Measurements from ENCODE around the gene ACAD11.
"Not testable (repeated sequence)": the region's sequence is repeated elsewhere in the genome, so short reads cannot be mapped to it uniquely, and the experiment has no call there.

The ACAD11 gene

GRCh38 chr3:132652640-132653270, 6.9 kb downstream of the ACAD11 start:
- DNase-seq (ENCODE audit: low read depth) = no peak

- DNase-seq (ENCODE audit: low read depth) = no peak
These were observed 9.5 kb downstream of the ACAD11 start for GRCh38 chr3:132650153-132650552.

DNA sequence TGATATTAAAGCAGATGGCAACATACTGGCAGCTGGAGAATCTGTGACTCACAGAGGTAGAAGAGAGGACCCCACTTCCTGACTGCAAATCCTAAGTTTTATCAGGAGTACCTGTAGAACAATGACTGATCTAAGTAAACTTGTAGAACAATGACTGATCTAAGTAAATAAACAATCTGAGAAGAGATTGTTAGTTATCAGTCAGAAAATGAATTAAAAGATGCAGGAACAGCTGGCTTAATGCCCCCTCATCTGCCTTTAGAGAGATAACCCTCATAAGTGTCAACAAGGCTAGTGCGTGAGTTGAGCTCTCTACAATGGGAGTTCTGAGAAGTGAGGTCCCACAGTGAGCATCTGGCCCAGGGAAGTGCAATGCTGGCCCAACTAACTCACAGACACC, 14.6 kb downstream of the ACAD11 start:
- DNase-seq (ENCODE audit: low read depth) = no peak

DNA sequence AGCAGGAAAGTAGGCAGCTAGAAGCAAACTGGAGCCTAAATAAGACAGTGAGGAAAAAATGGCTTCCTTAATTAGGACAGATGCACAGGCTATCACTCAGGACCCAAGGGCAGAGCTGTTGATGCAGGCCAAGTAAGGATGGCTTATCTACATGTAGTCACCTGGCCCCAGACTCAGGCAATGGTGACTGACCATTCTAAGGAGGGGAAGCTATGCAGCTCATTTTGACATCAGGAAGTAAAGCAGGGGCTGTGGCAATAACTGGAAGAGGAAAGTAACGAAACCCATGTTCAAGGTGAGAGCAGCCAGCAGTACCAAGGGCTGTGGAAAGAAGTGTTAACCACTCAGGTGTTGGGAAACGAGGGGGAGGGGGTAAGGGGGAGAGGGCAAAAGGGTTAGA, 16.2 kb downstream of the ACAD11 start:
- DNase-seq (ENCODE audit: low read depth) = no peak

- DNase-seq (ENCODE audit: low read depth) = no peak
These were observed 17.1 kb downstream of the ACAD11 start for GRCh38 chr3:132642539-132642847.

- no peak for DNase-seq (ENCODE audit: low read depth)
These were observed 17.6 kb downstream of the ACAD11 start for GRCh38 chr3:132641837-132642538.

DNA sequence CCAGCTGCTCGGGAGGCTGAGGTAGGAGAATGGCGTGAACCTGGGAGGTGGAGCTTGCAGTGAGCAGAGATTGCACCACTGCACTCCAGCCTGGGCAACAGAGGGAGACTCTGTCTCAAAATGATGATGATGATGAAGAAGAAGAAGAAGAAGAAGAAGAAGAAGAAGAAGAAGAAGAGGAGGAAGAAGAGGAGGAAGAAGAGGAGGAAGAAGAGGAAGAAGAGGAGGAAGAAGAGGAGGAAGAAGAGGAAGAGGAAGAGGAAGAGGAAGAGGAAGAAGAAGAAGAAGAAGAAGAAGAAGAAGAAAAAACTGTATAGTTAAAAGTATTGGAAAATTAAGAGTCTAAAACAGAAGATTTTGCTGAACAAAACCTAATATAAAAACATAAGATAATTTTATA, 18.2 kb downstream of the ACAD11 start:
- DNase-seq (ENCODE audit: low read depth) = not testable (repeated sequence)

DNA sequence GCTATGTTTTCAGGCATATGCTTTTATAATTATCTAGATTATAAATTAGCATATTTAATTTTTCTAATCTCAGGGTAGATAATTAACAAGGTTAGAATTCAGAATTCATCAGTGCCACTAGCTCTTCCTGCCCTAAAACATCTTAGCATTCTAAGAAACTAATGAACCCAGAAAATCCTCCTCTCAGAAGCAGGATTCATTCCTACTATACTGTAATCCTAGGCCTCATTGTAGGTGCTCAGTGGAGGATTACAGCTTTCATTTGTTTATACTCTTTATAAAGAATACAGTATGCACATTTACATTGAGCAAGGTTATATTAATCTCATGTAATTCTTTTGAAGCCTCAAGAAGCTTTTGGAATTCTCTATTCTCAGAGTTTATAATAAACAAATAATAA, 20.9 kb downstream of the ACAD11 start:
- DNase-seq (ENCODE audit: low read depth) = no peak

DNA sequence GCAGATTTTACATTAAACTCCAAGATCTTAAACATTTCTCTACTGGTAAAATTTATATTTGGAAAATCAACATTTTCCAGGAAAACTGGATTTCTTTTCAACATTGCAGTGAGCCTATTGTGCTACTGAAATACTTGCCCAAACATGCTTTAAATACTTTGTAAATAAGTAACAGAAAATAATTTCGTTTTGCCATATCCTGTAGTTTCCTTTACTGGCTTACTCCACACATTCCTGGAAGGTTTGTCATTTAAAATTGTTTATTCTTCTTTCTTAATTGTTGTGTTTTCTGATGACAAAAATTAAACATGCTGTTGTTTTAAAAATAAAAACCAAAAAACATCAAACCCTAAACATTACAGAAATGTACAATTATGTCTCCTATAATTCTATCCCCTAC, 22.0 kb downstream of the ACAD11 start:
- DNase-seq (ENCODE audit: low read depth) = no peak

- DNase-seq (ENCODE audit: low read depth) = no peak
These were observed 24.6 kb downstream of the ACAD11 start for GRCh38 chr3:132635052-132635451.

GRCh38 chr3:132630612-132631011, 29.0 kb downstream of the ACAD11 start:
- DNase-seq (ENCODE audit: low read depth) = no peak

- DNase-seq (ENCODE audit: low read depth) = no peak
These were observed 29.7 kb downstream of the ACAD11 start for GRCh38 chr3:132629928-132630327.

DNA sequence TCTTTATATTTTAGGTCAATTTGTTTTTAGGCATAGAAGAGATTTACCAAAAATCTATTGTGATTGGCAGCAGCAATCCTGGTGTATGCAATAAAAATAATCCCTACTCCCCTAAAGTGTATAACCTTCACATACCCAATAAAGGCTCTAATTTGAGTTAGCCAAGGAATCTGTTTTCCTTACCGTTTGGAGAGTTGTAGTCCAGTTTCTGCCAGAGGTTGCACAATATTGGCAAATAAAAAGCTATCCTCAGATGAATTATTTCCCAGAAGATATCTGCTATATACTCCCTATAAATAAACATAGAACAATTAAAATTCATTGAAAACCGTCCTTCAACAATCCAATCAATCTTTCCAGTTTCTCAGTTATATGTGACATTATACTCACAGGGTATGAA, 31.5 kb downstream of the ACAD11 start:
- DNase-seq (ENCODE audit: low read depth) = no peak

DNA sequence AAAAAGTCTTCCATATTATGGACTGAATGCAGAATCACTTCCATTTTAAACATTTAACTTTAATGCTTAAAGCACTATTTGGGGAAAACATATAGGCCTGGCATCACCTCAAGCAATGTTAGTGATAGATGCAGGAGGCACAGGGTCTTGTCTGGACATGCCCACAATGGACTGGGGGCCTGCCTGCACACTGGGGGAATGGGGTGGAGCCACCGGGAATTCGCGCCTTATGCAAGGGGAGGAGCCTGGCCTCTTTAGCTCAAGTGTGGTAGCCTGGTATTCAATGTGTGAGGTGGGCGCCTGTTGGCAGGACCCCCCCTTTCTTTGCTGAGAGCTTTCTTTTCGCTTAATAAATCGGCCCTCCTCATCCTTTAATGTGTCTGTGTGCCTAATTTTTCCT, 32.7 kb downstream of the ACAD11 start:
- no peak for DNase-seq (ENCODE audit: low read depth)

- DNase-seq (ENCODE audit: low read depth) = no peak
These were observed 34.0 kb downstream of the ACAD11 start for GRCh38 chr3:132625613-132626012.

DNA sequence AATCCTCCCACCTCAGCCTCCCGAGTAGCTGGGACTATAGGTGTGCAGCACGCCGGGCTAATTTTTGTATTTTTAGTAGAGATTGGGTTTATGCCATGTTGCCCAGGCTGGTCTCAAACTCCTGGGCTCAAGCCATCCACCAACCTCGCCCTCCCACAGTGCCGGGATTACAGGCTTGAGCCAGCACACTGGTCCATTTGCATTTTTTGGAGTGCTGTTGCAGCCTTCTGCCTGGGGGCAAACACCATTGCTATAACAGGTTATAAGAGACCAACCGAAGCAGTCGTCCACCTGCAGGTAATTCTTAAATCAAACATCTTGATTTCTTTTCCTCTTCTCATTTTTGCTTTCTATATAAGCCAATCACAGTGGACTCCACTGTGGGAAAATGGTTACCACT, 34.8 kb downstream of the ACAD11 start:
- DNase-seq (ENCODE audit: low read depth) = no peak

DNA sequence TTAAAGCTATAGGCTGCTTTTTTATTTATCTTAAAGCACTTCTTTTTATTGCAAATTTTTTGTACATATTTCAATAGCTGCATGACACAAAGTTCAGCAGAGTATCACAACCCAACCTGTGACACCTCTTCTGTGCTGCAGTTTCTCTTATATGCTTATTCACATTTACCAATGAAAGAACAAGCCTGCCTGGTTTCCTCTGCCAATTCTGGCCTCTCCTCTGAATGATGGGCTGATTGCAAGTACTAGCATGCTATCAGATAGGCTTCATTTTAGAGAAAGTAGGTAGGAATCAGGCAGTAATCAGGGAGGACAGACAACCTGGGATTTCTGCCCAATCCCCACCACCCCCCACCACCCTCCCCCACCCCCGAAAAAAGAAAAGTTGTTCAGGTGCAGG, 36.0 kb downstream of the ACAD11 start:
- DNase-seq (ENCODE audit: low read depth) = no peak

DNA sequence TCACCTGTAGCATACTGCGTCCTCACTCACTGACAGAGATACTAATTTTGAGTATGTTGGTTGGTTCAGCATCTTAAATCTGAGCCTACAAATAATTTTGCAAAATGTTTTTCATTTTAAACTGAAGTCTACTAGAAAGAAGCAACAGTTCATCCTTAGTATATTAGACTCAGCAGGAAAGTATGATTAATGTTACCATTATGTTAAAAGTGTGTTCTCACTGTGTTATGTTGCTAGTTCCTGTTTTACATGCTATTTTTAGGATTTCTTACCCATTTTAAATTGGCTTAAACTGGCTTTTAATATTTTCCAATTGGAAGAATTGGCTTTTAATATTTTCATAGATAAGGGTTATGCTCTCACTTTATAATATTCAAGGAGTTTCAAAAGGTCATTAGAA, 36.8 kb downstream of the ACAD11 start:
- DNase-seq (ENCODE audit: low read depth) = no peak

GRCh38 chr3:132622148-132622547, 37.5 kb downstream of the ACAD11 start:
- DNase-seq (ENCODE audit: low read depth) = no peak

GRCh38 chr3:132616780-132617179, 42.8 kb downstream of the ACAD11 start:
- DNase-seq (ENCODE audit: low read depth) = no peak

DNA sequence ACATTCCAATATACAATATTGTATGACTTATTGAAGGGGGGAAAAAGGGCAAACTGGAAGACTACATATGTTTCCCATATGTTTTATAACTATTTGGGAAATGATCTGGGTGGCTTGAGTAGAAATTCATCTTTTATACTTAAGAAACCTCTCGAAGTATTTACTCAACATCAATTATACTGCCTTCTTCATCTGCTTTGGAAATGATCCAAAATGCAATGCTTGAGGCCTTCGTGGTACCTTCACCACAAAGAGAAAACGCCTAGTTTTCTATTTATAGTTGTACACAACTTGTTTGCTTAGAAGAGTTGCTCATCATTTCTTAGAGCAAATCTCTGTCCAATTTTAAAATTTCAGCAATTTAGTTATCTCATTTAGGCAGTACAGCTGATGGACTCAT, 43.7 kb downstream of the ACAD11 start:
- no peak for DNase-seq (ENCODE audit: low read depth)

- DNase-seq (ENCODE audit: low read depth) = not testable (repeated sequence)
These were observed 44.3 kb downstream of the ACAD11 start for GRCh38 chr3:132615301-132615700.

DNA sequence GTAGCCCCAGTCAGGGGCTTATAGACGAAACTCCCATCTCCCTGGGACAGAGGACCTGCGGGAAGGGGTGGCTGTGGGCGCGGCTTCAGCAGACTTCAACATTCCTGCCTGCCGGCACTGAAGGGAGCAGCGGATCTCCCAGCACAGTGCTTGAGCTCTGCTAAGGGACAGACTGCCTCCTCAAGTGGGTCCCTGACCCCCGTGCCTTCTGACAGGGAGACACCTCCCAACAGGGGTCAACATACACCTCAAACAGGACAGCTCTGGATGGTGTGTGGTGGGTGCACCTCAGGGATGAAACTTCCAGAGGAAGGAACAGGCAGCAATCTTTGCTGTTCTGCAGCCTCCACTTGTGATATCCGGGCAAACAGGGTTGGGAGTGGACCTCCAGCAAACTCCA, 53.0 kb downstream of the ACAD11 start:
- DNase-seq (ENCODE audit: low read depth) = not testable (repeated sequence)

DNA sequence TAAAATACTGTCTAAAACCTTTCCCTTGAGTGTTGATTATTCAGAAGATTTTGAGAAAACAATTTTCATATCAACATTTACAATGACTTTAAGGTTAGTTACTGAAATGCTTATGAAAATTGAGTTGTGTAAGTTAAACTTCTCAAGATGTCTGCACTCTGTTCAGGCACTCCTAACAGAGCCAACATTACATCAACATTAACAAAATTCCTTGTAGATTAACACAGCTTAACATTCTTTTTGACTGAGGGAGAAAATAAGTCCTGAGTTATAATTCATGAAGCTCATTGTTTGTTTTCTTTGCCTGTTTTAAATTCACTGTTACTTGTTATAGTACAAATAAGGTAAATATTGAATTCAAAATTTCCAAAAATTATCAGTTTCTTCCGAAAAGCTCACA, 53.5 kb downstream of the ACAD11 start:
- DNase-seq (ENCODE audit: low read depth) = no peak
